HCT116 (cell line): ENCODE results near the gene NAV3. TPM values are rescaled to one million over a fixed set of nuclear protein-coding genes. Genes with fewer than 3 reads are reported as not detected.

ENCODE experiments used
- ATAC-seq: fragments of 200-7000 bp; cut with Tn5 transposase; 2 replicates; pipeline ENCODE4 v1.9.1; 2020; ENCODE audit warnings: mild to moderate bottlenecking, moderate library complexity
- BruUV-seq: library from RNA; stranded (reverse); fragments of 400-500 nt; replicated peaks from 2 replicates; lab custom pipeline; 2021; lab: Mats Ljungman, UMichigan
- CTCF ChIA-PET: fragments of 300-600 bp; sonication (Branson Sonifier 250); formaldehyde crosslinking; loops from one replicate; lab custom pipeline; 2021; ENCODE audit warnings: antibody characterized with exemption; lab: Charles Lee
- POLR2A ChIA-PET: fragments of 300-600, 350-600 bp; sonication (Branson Sonifier 250); formaldehyde crosslinking; loops from one replicate; lab custom pipeline; 2021; ENCODE audit warnings: antibody characterized with exemption; lab: Charles Lee
- RAD21 ChIA-PET, 2 experiments: fragments of 300-600 bp; sonication (Branson Sonifier 250); formaldehyde crosslinking; loops; one replicate each; lab custom pipeline; 2023; ENCODE audit warnings: low total read pairs in 2 of 2; ENCODE audit not compliant: uncharacterized antibody in 2 of 2, unreplicated experiment in 2 of 2, low non-redundant PET in 1 of 2; lab: Charles Lee
- DNase-seq: peaks from one replicate; pipeline ENCODE4 v3.0.0-alpha.2; 2010; ENCODE audit warnings: low read depth, low spot score
- H2AFZ ChIP-seq: fragments of 200-600 bp; shearing (Covaris generic), sonication (generic); 2 replicates; pipeline ENCODE4 v1.6.1; 2017; ENCODE audit warnings: low read depth, mixed run types, mixed read lengths, antibody characterized with exemption, low read length; ENCODE audit not compliant: poor library complexity, severe bottlenecking
- H3K27ac ChIP-seq: 2 replicates; pipeline ENCODE4 v1.5.1; 2012; ENCODE audit warnings: low read depth, low read length
- H3K27me3 ChIP-seq: fragments of 200-600 bp; sonication (generic); 2 replicates; pipeline ENCODE4 v1.6.1; 2016; ENCODE audit warnings: mixed run types, low read length, mixed read lengths; ENCODE audit not compliant: insufficient read depth
- H3K36me3 ChIP-seq, 2 experiments: fragments of 200-500 bp in 1 of 2; fragments of 200-600 bp in 1 of 2; sonication (Bioruptor generic) in 1 of 2; sonication (generic) in 1 of 2; 2 replicates each; pipeline versions ENCODE4 v1.5.1 to v1.6.1; 2014 to 2016; ENCODE audit warnings: low read length in 2 of 2, inconsistent platforms in 1 of 2, mixed read lengths in 1 of 2, mixed run types in 1 of 2; ENCODE audit not compliant: insufficient read depth in 2 of 2, control insufficient read depth in 1 of 2
- H3K4me1 ChIP-seq, 2 experiments: fragments of 200-600 bp in 1 of 2; sonication (generic) in 1 of 2; 2 replicates each; pipeline versions ENCODE4 v1.5.1 to v1.6.1; 2012 to 2017; ENCODE audit warnings: low read length in 2 of 2, inconsistent platforms in 1 of 2, mild to moderate bottlenecking in 1 of 2, mixed read lengths in 1 of 2, mixed run types in 1 of 2, moderate library complexity in 1 of 2; ENCODE audit not compliant: insufficient read depth in 2 of 2, control insufficient read depth in 1 of 2
- H3K4me2 ChIP-seq: fragments of 200-600 bp; sonication (generic); 2 replicates; pipeline ENCODE4 v1.6.1; 2017; ENCODE audit warnings: mixed run types, low read length, mixed read lengths
- H3K4me3 ChIP-seq, 2 experiments: fragments of 200-600 bp in 1 of 2; sonication (generic) in 1 of 2; replicated peaks in 1 of 2; 2 replicates each; pipeline ENCODE4 v1.5.1; 2011 to 2016; ENCODE audit warnings: low read length in 2 of 2, control low read depth in 1 of 2, low read depth in 1 of 2, mild to moderate bottlenecking in 1 of 2, mixed read lengths in 1 of 2, mixed run types in 1 of 2
- H3K79me2 ChIP-seq: fragments of 200-600 bp; sonication (generic); 2 replicates; pipeline ENCODE4 v1.6.1; 2017; ENCODE audit warnings: mild to moderate bottlenecking, mixed run types, low read length, moderate library complexity, mixed read lengths; ENCODE audit not compliant: insufficient read depth
- H3K9ac ChIP-seq: fragments of 200-600 bp; sonication (generic); 2 replicates; pipeline ENCODE4 v1.6.1; 2016; ENCODE audit warnings: low read length, mixed read lengths
- H3K9me2 ChIP-seq: fragments of 200-600 bp; sonication (generic), shearing (Covaris generic); 2 replicates; pipeline ENCODE4 v1.6.1; 2017; ENCODE audit warnings: mixed run types, mild to moderate bottlenecking, moderate library complexity; ENCODE audit not compliant: insufficient read depth
- H3K9me3 ChIP-seq, 2 experiments: fragments of 200-500 bp in 1 of 2; fragments of 200-600 bp in 1 of 2; sonication (Bioruptor generic) in 1 of 2; sonication (generic) in 1 of 2; 2 replicates each; pipeline ENCODE4 v1.6.1; 2014 to 2017; ENCODE audit warnings: low read length in 2 of 2, mixed read lengths in 2 of 2, inconsistent platforms in 1 of 2, low read depth in 1 of 2, mild to moderate bottlenecking in 1 of 2, mixed run types in 1 of 2, moderate library complexity in 1 of 2; ENCODE audit not compliant: control insufficient read depth in 1 of 2, insufficient read depth in 1 of 2
- H4K20me1 ChIP-seq: fragments of 200-600 bp; sonication (generic), shearing (Covaris generic); 2 replicates; pipeline ENCODE4 v1.6.1; 2017; ENCODE audit warnings: mixed run types, mild to moderate bottlenecking, moderate library complexity; ENCODE audit not compliant: insufficient read depth
- CBX3 ChIP-seq: IDR thresholded peaks from 2 replicates; pipeline ENCODE4 v1.6.1; 2012; ENCODE audit warnings: low read depth
- CEBPB ChIP-seq: IDR thresholded peaks from 2 replicates; pipeline ENCODE4 v1.6.1; 2012; ENCODE audit warnings: low read depth
- EGR1 ChIP-seq: IDR thresholded peaks from 2 replicates; pipeline ENCODE4 v1.6.1; 2012; ENCODE audit warnings: low read depth
- ELF1 ChIP-seq: IDR thresholded peaks from 2 replicates; pipeline ENCODE4 v1.6.1; 2012; ENCODE audit warnings: low read depth, borderline replicate concordance
- EZH2 ChIP-seq: fragments of 200-600 bp; sonication (generic); IDR thresholded peaks from 2 replicates; pipeline ENCODE4 v1.6.1; 2017; ENCODE audit warnings: antibody characterized with exemption, mixed run types
- FOSL1 ChIP-seq: IDR thresholded peaks from 2 replicates; pipeline ENCODE4 v1.6.1; 2012; ENCODE audit warnings: low read depth
- JUND ChIP-seq: IDR thresholded peaks from 2 replicates; pipeline ENCODE4 v1.6.1; 2012
- SP1 ChIP-seq: IDR thresholded peaks from 2 replicates; pipeline ENCODE4 v1.6.1; 2012; ENCODE audit warnings: low read depth
- SRF ChIP-seq: IDR thresholded peaks from 2 replicates; pipeline ENCODE4 v1.6.1; 2012; ENCODE audit warnings: low read depth
- TCF7L2 ChIP-seq: IDR thresholded peaks from 2 replicates; pipeline ENCODE4 v1.7.0; 2011; ENCODE audit warnings: borderline replicate concordance, inconsistent platforms; ENCODE audit not compliant: insufficient read depth, insufficient read length; ENCODE audit errors: extremely low read depth
- YY1 ChIP-seq: IDR thresholded peaks from 2 replicates; pipeline ENCODE4 v1.6.1; 2011; ENCODE audit warnings: low read length, low read depth, moderate library complexity, mild to moderate bottlenecking; ENCODE audit not compliant: insufficient replicate concordance; ENCODE audit errors: extremely low read depth
- intact Hi-C: fragments of 100-400 bp; cut with micrococcal nuclease; formaldehyde crosslinking; loops from 2 replicates; pipeline ENCODE4 v1.10.0; 2022
- total RNA-seq: library from RNA; stranded (reverse); gene quantifications from one replicate; pipeline ENCODE4 v1.2.1, GENCODE V29; 2021; ENCODE audit not compliant: unreplicated experiment
- TF ChIP-seq, protein P1 (sequence below): IDR thresholded peaks from 2 replicates; pipeline ENCODE4 v1.6.1; 2012; ENCODE audit warnings: low read depth
- TF ChIP-seq, protein P2 (sequence below): IDR thresholded peaks from 2 replicates; pipeline ENCODE4 v1.6.1; 2012
- TF ChIP-seq, protein P3 (sequence below): IDR thresholded peaks from 2 replicates; pipeline ENCODE4 v1.6.1; 2011; ENCODE audit warnings: mild to moderate bottlenecking, low read length, moderate library complexity; ENCODE audit not compliant: insufficient replicate concordance; ENCODE audit errors: extremely low read depth
- TF ChIP-seq, protein P4 (sequence below), 3 experiments: fragments of 200-600 bp in 1 of 3; sonication (generic) in 1 of 3; IDR thresholded peaks in 2 of 3; conservative IDR thresholded peaks in 1 of 3; 2 replicates each; pipeline ENCODE4 v1.5.1; 2012 to 2017; ENCODE audit warnings: low read depth in 2 of 3, low read length in 2 of 3, antibody characterized with exemption in 1 of 3, borderline replicate concordance in 1 of 3, control low read depth in 1 of 3, mild to moderate bottlenecking in 1 of 3, mixed read lengths in 1 of 3, mixed run types in 1 of 3, moderate library complexity in 1 of 3; ENCODE audit not compliant: insufficient read depth in 1 of 3

NAV3 gene
- total RNA-seq, 1 experiment from 2014 or later = 7.8 TPM

DNA sequence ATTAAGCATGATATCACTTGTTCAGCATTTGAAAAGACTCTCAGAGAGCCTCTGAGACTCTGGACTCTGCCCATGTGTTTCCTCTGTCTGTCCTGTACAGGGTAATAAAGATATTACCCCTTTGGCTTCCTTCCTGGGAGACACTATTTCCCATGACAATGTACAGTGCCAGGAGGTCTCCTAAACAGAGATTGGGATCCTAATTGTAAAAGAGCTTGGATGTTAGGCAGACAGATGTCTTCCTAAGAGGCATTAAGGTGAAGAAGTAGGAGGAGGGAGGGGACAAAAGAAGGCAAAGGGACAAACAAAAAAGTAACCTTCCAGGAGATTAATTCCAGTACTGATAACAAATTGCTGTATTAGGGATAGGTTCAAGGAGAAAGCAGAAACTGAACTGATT lies 45.5 kb upstream of the NAV3 start:
- CTCF ChIA-PET = no interaction called here
- H3K36me3 ChIP-seq = no peaks in the 10 kb centered on the region

More for the DNA sequence above, 45.5 kb upstream of the NAV3 start:
- RAD21 ChIA-PET = no interaction called here
- no peak for TF ChIP-seq YY1
- TF ChIP-seq, protein P1, sequence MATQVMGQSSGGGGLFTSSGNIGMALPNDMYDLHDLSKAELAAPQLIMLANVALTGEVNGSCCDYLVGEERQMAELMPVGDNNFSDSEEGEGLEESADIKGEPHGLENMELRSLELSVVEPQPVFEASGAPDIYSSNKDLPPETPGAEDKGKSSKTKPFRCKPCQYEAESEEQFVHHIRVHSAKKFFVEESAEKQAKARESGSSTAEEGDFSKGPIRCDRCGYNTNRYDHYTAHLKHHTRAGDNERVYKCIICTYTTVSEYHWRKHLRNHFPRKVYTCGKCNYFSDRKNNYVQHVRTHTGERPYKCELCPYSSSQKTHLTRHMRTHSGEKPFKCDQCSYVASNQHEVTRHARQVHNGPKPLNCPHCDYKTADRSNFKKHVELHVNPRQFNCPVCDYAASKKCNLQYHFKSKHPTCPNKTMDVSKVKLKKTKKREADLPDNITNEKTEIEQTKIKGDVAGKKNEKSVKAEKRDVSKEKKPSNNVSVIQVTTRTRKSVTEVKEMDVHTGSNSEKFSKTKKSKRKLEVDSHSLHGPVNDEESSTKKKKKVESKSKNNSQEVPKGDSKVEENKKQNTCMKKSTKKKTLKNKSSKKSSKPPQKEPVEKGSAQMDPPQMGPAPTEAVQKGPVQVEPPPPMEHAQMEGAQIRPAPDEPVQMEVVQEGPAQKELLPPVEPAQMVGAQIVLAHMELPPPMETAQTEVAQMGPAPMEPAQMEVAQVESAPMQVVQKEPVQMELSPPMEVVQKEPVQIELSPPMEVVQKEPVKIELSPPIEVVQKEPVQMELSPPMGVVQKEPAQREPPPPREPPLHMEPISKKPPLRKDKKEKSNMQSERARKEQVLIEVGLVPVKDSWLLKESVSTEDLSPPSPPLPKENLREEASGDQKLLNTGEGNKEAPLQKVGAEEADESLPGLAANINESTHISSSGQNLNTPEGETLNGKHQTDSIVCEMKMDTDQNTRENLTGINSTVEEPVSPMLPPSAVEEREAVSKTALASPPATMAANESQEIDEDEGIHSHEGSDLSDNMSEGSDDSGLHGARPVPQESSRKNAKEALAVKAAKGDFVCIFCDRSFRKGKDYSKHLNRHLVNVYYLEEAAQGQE = no peak
- TF ChIP-seq, protein P2, sequence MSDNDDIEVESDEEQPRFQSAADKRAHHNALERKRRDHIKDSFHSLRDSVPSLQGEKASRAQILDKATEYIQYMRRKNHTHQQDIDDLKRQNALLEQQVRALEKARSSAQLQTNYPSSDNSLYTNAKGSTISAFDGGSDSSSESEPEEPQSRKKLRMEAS = no peak
- TF ChIP-seq TCF7L2 = no peak
- no peak for TF ChIP-seq SRF
- no peak for TF ChIP-seq JUND
- no peak for TF ChIP-seq ELF1
- TF ChIP-seq EGR1 = no peak
- no peak for TF ChIP-seq SP1
- TF ChIP-seq, protein P3, sequence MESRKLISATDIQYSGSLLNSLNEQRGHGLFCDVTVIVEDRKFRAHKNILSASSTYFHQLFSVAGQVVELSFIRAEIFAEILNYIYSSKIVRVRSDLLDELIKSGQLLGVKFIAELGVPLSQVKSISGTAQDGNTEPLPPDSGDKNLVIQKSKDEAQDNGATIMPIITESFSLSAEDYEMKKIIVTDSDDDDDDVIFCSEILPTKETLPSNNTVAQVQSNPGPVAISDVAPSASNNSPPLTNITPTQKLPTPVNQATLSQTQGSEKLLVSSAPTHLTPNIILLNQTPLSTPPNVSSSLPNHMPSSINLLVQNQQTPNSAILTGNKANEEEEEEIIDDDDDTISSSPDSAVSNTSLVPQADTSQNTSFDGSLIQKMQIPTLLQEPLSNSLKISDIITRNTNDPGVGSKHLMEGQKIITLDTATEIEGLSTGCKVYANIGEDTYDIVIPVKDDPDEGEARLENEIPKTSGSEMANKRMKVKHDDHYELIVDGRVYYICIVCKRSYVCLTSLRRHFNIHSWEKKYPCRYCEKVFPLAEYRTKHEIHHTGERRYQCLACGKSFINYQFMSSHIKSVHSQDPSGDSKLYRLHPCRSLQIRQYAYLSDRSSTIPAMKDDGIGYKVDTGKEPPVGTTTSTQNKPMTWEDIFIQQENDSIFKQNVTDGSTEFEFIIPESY = no peak
- TF ChIP-seq CBX3 = no peak
- no peak for TF ChIP-seq EZH2
- TF ChIP-seq FOSL1 = no peak
- no peak for TF ChIP-seq CEBPB
- TF ChIP-seq, protein P4, sequence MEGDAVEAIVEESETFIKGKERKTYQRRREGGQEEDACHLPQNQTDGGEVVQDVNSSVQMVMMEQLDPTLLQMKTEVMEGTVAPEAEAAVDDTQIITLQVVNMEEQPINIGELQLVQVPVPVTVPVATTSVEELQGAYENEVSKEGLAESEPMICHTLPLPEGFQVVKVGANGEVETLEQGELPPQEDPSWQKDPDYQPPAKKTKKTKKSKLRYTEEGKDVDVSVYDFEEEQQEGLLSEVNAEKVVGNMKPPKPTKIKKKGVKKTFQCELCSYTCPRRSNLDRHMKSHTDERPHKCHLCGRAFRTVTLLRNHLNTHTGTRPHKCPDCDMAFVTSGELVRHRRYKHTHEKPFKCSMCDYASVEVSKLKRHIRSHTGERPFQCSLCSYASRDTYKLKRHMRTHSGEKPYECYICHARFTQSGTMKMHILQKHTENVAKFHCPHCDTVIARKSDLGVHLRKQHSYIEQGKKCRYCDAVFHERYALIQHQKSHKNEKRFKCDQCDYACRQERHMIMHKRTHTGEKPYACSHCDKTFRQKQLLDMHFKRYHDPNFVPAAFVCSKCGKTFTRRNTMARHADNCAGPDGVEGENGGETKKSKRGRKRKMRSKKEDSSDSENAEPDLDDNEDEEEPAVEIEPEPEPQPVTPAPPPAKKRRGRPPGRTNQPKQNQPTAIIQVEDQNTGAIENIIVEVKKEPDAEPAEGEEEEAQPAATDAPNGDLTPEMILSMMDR (IDR thresholded peaks at IDR 0.05 in 2 of 3, conservative IDR thresholded peaks at IDR 0.05 in 1 of 3; ENCODE audit: borderline replicate concordance in 1 of 3, insufficient read depth in 1 of 3, low read depth in 2 of 3, low read length in 2 of 3) = no peak
- POLR2A ChIA-PET = no interaction called here
- no peaks in the 10 kb centered on the region for H3K9me2 ChIP-seq
- no peak for ATAC-seq
- no peak overlapping the region for H2AFZ ChIP-seq
- BruUV-seq = no TSS peak
- H3K27me3 ChIP-seq = no peaks in the 10 kb centered on the region
- H3K4me3 ChIP-seq = no peak overlapping the region
- no peaks in the 10 kb centered on the region for H3K9me3 ChIP-seq
- intact Hi-C loops = no loop called here
- H3K79me2 ChIP-seq = no peaks in the 10 kb centered on the region
- no peak overlapping the region for H3K9ac ChIP-seq
- no peaks in the 10 kb centered on the region for H3K4me1 ChIP-seq
- no peaks in the 10 kb centered on the region for H4K20me1 ChIP-seq
- no peak overlapping the region for H3K4me2 ChIP-seq
- H3K27ac ChIP-seq = no peak overlapping the region
- DNase-seq = no peak
